GM21390 (cell line): ENCODE results near the gene KDM5B.
"Not testable (repeated sequence)": the region's sequence is repeated elsewhere in the genome, so short reads cannot be mapped to it uniquely, and the experiment has no call there.

Experiments used
- ATAC-seq: cut with Tn5 transposase; IDR thresholded peaks from one replicate; pipeline ENCODE4 v1.9.1; 2021; ENCODE audit not compliant: unreplicated experiment

KDM5B gene

GRCh38 chr1:202812176-202813026 is 4.2 kb upstream of the KDM5B start:
- no peak for ATAC-seq

GRCh38 chr1:202811296-202812175 is 3.3 kb upstream of the KDM5B start:
- ATAC-seq = no peak

DNA sequence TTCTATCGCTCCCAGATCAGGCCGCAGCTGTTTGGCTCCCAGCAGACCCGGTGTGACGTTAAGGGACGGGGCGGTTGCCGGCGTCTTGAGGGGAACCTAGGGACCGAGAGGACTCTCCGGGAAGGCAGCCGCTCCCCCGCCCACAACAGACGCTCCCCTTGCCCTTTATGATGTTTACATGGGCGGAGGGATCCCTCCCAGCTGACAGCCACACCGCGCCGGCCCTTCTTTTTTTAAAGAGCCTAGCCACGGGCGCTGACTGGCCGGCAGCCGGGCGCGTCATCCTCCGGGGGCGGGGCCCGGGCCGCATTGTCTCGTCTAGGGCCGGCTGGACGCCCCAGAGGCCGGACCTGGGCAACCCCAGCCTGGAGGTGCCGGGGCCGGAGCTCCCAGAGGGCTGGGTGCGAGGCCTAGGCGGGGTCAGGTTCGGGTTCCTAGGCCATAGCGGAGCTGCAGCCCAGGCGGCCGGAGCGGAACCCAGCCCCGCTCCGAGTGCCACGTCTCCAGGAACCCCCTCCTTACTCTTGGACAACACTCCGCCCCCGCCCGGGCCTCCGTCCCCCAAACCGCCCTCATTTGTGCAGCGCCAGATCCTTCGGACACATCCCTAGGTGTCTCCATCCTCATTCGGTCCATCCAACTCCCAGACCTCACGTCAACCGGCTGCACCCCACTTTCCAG is 2.5 kb upstream of the KDM5B start, which contains the start of gene PCAT6:
Gene PCAT6 (plus strand): TSS at position 340 of the 681 bp plus-strand sequence.
- peak; percentile 70 for ATAC-seq

- no peak for ATAC-seq
Observed at GRCh38 chr1:202810193-202810614, 2.0 kb upstream of the KDM5B start.

DNA sequence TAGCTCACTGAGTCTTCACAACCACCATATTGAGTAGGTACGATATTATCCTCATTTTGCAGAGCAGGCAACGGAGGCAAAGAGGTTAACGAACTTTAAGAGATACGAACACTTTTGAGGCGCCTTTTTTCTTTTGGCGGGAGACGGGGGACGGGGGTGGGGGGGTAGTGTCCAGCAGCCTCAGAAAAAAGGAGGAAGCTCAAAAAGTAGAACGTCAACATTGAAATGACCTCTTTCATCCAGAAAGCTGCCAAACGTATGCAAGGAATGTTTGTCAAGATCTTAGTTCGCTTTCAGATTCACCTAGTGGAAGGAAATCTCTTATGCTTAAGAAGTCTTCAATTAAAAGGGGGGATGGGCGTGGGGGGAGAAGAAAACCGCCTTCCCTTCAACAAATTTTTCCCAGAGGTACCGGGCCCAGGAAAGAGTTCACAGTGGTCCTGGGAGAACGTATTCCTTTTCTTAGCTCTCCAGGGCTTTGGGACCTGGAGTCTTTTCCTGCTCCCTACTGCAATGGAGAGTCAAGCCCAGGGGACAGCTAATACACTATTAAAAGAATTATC is 1.5 kb upstream of the KDM5B start:
- no peak for ATAC-seq

- ATAC-seq = no peak
Observed at GRCh38 chr1:202807451-202807925, 733 bp downstream of the KDM5B start.

DNA sequence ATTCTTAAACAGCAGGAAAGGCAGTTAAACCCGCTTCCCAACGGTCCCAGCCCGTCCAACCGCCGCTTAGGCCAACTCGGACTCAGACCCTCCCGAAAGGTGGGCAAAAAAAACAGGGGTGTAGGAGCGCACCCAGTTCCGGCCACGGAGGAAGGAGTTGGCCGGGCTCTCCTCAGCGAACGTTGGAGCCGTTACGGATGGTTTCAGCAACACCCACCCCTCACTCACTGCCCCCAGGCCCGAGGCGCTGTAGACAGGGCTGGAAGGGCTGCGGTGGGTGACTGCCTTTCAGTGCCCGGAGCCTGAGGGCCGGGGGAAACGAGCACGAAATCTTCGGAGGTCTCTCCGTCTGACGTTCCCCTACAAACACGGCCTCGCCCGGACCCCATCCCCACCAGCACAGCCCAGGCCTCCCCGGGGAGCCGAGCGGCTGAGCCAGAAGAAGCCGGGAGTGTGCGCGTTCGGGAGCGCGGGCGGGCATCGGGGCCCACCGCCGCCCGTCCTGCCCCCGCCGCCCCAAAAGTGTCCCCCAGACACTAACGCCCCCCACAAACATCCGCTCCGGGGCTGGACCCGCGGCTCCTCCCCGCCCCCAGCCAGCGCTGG is 1.3 kb downstream of the KDM5B start:
- no peak for ATAC-seq

- no peak for ATAC-seq
Observed at GRCh38 chr1:202805886-202806844, 2.1 kb downstream of the KDM5B start.

- no peak for ATAC-seq
Observed at GRCh38 chr1:202804126-202804525, 4.1 kb downstream of the KDM5B start.

DNA sequence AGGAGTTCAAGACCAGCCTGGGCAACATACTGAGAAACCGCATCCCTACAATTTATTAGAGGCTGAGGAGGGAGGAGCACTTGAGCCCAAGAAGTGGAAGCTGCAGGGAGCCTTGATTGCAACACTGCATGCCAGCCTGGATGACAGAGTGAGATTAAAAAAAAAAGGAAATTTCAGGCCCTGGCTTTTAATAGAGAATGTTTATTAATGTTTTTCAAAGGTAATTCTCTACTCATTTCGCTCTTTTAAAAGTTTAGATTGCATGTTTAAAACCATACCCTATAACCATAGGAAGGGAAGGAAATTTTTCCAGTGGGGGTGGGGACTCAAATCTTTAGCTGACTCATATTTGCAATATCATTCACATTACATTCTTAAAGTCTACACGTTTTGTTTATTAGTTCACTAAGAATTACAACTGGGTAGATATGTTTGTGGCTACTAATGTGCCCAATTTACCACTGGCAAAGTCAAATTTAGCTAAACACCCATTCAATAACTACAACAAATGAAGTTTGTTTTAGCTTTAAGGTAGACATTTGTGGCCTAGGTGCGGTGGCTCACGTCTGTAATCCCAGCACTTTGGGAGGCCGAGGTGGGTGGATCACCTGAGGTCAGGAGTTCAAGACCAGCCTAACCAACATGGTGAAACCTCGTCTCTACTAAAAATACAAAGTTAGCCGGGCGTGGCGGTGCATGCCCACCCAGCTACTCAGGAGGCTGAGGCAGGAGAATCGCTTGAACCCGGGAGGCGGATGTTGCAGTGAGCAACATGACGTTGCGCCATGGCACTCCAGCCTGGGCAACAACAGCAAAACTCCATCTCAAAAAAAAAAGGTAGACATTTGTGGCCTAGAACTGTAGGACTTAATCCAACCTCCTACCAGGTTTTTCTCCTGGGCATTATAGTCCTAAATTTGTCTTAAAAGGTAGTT is 5.0 kb downstream of the KDM5B start:
- ATAC-seq = no peak

GRCh38 chr1:202802034-202802433 is 6.2 kb downstream of the KDM5B start:
- no peak for ATAC-seq

DNA sequence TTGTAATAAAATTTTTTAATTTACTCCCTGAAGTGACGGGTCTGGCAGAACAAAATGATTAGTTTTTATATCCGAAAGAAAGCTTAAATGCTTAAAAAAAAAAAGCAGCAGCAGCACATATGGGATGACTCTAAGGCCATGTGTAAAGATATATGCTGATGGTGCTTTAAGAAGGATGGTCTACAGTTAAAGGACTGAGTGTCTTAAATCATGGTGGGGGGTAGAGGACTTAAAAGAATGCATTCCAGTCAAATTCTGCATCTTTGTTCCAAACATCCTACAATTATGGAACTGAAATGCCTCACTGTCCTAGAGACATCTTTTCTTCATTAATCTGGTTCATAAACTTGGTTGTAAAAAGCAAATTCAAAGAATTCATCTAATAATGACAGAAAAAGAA is 7.0 kb downstream of the KDM5B start:
- no peak for ATAC-seq

DNA sequence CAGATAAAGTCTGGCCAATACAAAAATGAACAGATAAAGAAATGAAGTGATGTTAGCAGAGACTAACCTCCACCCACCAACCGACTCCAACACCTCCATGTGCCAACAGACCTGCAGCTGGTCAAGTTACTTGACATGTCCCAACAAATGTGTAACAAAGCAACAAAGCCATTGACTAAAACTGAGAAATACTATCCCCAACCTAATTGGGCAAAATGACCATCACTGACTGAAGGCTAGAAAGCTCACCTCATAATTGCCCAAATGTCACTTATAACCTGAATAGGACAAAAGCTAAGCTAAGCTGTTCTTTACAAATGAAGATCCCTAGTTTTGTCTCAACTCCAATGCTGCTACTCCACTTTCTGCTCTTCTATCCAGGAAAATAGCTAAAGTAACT is 7.5 kb downstream of the KDM5B start:
- ATAC-seq = no peak

DNA sequence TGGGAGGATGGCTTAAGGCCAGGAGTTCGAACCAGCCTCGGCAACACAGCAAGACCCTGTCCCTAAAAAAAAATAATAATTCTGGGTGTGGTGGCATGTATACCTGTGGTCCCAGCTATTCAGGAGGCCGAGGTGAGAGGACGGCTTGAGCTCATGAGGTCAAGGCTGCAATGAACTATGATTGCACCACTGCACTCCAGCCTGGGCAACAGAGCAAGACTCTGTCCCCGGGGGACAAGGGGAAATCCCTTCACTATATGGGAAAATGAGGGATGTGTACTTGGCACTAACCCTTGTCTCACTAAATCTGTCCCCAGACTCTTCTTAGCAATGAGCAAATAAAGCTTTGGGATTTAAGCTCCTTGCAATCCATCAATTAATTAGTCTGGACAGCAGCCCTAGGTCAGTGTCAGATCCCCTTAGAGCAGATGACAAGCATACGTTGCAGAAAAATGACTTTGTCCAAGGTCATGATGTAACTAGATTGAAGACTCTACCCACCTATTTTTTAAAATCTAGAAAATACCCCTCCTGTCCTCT is 9.4 kb downstream of the KDM5B start:
- ATAC-seq = no peak

GRCh38 chr1:202798260-202798659 is 10.0 kb downstream of the KDM5B start:
- no peak for ATAC-seq

DNA sequence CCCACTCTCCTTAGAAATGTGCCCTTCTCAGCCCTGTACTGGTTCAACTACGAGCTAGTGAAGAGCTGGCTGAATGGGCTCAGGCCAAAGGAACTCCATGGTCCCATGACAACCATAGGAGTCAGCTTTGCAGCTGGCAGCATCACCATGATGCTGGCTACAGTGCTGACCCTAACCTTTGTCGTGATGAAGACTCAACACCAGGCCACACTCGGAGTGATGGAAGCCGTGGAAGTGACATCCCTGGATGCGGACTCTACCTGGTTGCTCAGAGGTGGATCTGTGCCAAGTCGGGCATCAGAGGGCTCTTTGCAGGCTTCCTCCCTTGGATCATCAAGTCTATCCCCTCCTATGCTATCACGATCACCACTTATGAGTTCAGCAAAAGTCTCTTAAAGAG is 11.6 kb downstream of the KDM5B start:
- no peak for ATAC-seq

DNA sequence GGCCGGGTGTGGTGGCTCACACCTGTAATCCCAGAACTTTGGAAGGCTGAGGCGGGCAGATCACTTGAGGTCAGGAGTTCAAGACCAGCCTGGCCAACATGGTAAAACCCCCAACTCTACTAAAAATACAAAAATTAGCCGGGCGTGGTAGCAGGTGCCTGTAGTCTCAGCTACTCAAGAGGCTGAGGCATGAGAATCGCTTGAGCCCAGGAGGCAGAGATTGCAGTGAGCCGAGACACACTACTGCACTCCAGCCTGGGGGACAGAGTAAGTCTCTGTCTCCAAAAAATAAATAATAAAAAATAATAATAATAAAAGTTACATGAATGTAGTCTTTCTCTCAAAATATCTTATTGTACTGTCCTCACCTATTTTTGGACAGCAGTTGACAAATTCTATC is 13.3 kb downstream of the KDM5B start:
- not testable (repeated sequence) for ATAC-seq
